GM19324 (cell line): ENCODE measurements around the gene MYO16.
"Not testable (repeated sequence)": the region's sequence is repeated elsewhere in the genome, so short reads cannot be mapped to it uniquely, and the experiment has no call there.

Experiments
- ATAC-seq: cut with Tn5 transposase; IDR thresholded peaks from one replicate; pipeline ENCODE4 v1.9.1; 2021; ENCODE audit warnings: mild to moderate bottlenecking, moderate library complexity; ENCODE audit not compliant: unreplicated experiment, low FRiP score

The MYO16 gene

DNA sequence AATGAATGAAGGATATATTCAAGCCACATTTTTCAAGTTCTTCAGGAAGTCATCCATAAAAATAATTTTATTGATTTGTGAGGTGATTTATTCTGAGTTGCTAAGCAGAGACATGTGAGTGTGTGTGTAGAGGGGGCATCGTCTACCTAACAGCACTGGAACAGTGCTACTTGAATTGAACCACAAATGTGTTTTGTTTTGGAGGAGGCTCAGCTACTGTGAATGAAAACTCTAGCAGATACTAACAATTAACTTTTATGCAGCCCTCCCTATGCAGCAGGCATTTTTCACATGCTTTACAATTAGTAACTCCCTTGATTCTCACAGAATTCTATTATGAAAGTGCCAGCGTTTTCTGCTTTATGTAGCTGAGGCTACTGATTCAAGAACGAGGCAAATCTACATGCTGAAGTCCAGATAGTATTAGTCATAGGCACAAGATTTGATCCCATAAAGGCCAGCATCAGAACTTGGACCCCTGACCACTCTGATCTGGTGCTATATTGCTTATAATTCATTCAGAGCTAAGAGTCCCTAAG lies 103.7 kb downstream of the MYO16 start:
- ATAC-seq = no peak

DNA sequence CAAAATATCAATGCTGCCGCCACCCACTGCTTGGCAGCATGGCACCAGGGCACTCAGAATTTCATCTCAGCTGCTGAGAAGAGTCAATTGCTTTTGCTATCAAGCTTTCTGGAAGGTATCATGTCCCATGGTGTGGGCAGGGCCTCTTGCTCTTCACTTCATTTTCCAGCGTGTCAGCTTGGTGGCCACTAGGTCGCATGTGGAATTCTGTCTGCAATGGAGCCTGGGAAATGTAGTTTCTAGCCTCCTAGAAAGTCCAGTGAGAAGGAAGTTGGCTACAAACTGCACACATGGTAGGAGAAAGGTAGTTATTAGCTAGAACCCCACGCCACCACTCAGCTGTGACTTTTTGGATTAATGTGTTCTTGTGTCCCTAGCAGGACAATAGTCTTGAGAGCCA lies 105.3 kb downstream of the MYO16 start:
- ATAC-seq = no peak

- ATAC-seq = no peak
Measured at GRCh38 chr13:108741930-108742329, 112.5 kb downstream of the MYO16 start.

- no peak for ATAC-seq
Measured at GRCh38 chr13:108742701-108743451, 113.5 kb downstream of the MYO16 start.

GRCh38 chr13:108743522-108743921 lies 114.1 kb downstream of the MYO16 start:
- ATAC-seq = no peak

GRCh38 chr13:108747843-108748242 lies 118.4 kb downstream of the MYO16 start:
- no peak for ATAC-seq

GRCh38 chr13:108752276-108752675 lies 122.9 kb downstream of the MYO16 start:
- ATAC-seq = no peak

- ATAC-seq = no peak
Measured at GRCh38 chr13:108755083-108755482, 125.7 kb downstream of the MYO16 start.

DNA sequence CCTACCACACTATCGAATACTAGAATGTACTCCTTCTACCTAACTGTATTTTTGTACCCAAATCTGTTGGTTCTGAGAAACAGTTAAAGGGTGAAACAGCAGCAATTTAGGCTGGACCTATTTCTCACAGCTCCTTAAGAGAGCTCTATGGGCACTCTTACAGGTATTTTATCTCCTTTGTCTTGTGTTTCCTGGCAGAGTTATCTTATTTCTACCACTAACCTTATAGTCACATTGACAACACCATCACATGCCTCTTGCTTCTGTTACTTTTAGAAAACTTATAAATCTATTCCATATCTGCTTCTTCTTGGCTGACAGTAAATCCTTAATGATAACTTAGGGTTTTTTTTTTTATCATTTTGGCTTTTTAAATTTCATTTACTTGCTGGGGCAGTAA lies 130.7 kb downstream of the MYO16 start:
- ATAC-seq = no peak

DNA sequence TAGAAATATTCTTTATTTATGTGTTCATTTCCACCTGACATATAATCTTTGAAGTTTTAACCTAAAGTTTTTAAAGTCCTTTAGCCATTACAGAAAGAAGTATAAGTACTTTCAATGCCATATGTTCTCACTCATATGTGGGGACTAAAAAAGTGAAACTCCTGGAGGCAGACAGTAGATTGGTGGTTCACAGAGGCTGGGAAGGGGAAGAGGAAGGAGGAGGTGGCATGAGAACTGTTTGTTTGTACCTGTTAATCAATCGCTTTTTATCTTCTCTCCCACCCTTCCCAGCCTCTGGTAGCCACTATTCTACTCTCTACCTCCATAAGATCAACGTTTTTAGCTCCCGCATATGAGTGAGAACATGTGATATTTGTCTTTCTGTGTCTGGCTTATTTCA lies 131.1 kb downstream of the MYO16 start:
- no peak for ATAC-seq

- ATAC-seq = no peak
Measured at GRCh38 chr13:108768035-108768434, 138.6 kb downstream of the MYO16 start.

GRCh38 chr13:108769213-108770070 lies 140.0 kb downstream of the MYO16 start:
- ATAC-seq = no peak

DNA sequence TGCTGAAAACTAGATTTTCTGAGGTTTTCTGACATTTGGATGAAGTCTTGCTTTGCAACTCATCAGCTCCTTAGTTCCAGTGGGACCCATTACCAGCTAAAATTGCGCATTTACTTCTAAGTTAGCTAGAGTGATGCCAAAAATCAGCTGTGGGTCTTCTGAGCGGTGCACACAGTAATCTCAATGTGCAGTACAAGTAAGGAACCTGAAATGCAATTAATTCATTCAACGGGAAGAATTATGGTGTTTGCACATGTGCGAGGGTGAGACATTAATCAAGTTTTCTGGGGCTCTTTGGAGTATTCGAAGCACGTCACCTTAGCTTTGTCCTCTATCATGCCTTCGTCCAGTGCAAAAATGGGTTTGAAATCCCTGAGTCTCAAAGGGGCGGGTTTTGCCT lies 146.2 kb downstream of the MYO16 start:
- ATAC-seq = no peak

- no peak for ATAC-seq
Measured at GRCh38 chr13:108776650-108777049, 147.2 kb downstream of the MYO16 start.

GRCh38 chr13:108777421-108778420 lies 148.3 kb downstream of the MYO16 start:
- ATAC-seq = no peak

GRCh38 chr13:108779308-108779707 lies 149.9 kb downstream of the MYO16 start:
- no peak for ATAC-seq

DNA sequence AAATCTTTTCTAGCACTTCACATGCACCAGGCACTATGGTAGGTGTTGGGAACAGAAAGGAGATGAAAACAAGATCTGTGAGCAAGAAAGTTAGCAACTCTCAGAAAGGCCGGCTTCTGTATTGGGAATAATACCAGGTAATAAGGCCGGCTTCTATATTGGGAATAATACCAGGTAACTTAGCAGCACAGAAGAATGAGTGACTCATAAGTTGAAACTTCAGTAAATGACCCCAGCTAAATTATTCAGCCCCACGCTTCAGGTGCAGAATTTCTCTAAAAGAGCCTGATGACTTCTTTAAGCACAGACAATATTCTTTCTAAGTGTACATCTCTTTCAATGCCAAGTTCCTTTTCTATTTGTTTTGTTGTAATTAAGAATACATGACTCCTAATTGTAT lies 151.3 kb downstream of the MYO16 start:
- no peak for ATAC-seq

- no peak for ATAC-seq
Measured at GRCh38 chr13:108781312-108781711, 151.9 kb downstream of the MYO16 start.

DNA sequence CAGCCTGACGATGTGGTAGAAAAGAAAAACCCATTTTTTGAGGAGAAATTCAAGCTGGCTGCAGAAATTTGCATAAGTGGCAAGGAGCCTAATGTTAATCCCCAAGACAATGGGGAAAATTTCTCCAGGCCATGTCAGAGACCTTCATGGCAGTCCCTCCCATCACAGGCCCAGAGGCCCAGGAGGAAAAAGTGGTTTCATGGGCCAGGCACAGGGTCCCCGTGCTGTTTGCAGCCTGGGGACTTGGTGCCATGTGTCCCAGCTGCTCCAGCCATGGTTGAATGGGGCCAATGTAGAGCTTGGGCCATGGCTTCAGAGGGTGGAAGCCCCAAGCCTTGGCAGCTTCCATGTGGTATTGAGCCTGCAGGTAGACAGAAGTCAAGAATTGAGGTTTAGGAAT lies 153.1 kb downstream of the MYO16 start:
- ATAC-seq = not testable (repeated sequence)

DNA sequence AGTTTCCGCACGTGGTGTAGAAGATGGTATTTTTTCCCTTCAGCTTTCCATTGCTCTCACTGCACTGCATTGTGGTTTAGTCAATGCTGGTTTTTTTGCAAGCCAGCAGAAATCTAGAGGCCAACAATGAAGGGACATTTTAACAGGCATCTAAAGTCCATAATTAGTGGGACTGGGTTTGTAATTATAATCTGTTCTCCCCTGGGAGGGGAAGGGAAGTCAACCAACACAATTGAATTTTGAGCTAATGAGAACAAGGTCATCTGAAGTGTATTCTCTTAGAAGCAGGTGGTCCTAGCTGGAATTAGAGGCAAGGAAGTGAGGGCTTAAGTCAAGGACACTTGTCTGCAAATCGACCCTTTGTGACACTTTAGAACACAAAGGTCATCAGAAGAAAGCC lies 156.4 kb downstream of the MYO16 start:
- no peak for ATAC-seq
